ENCODE measurements around the gene APBB3. TPM values are rescaled to one million over a fixed set of nuclear protein-coding genes. Genes with fewer than 3 reads are reported as not detected.
"Not testable (repeated sequence)": the region's sequence is repeated elsewhere in the genome, so short reads cannot be mapped to it uniquely, and the experiment has no call there.

Gene APBB3
- total RNA-seq, 6 experiments from 2014 or later, result 9.6 to 24.3 (median 14.3) TPM

DNA sequence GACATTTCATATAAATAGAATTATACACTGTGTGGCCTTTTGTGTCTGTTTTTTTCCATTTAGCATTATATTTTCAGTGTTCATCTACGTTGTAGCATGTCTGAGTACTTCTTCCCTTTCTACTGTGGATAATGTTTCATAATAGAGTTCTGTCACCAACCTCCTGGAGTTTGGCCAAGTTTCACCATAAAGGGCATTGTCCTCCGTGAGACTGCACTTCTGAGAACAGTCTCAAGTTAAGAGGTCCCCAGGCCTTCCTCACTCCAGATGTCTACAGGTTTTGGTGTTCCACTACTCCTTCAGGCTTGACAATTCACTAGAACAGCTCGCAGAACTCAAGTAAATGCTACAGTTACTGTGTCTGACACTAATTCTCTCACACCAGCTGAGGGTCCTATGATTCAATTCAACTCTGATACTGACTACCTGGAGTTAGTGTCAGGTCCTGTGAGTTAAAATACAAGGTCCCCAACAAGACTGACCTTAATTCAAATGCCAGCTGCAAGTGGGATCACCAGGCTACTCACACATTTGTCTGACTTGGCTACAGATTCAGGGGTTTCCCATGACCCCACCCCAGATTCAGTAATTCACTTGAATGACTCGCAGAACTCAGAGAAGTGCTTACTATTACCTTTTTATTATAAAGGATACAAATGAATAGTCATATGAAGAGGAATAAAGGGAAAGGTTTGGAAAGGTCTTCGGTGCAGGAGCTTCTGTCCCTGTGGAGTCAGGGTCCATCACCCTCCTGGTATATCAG is 31.3 kb upstream of the APBB3 start:
- no peak for TF ChIP-seq CTCF (IDR thresholded peaks at IDR 0.05)
- TF ChIP-seq POLR2A (IDR thresholded peaks at IDR 0.05), result peak; percentile 23
- WGBS (ENCODE audit: insufficient coverage, low coverage, low lambda C conversion rate, missing lambda C conversion rate), result 24% methylated on average over 4 of the region's 5 CpGs
- ATAC-seq (peak; percentile 69 to 71 (median 70)), DNase-seq (peak in 1 of 3 donors; percentile 81)
- peak overlapping the region; percentile 81 to 98 (median 97) for H3K27ac ChIP-seq
- no peaks in the 10 kb centered on the region for H3K36me3 ChIP-seq
- H3K4me1 ChIP-seq, result peaks cover 0 to 35% (median 9%) of the 10 kb centered on the region in 4 donors
- H3K4me3 ChIP-seq, result peak overlapping the region in 2 of 3 donors; percentile 1 to 4
- H3K27me3 ChIP-seq, result no peaks in the 10 kb centered on the region
- intact Hi-C loops (cut with DNase I), result no loop called here
- H3K9me3 ChIP-seq, result no peaks in the 10 kb centered on the region

DNA sequence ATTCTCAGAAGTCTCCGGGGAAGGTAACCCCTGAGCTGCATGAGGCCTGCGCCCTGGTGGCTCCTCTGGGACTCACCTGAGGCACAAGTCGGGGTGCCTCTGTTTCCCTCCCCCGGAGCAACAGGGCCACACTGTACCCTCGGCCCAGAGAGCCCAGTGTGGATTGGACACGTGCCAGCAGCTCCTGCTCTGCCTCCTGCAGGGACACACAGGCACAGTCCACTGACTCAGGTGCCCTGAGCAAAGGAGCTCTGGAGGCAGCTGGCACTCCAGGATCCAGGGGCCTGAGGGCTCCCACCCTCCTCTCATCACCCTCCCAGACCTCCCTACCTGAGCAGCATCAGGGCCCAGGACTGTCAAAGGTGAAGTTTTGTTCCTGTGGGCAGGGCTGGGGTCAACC is 29.8 kb upstream of the APBB3 start:
- peak in 1 of 3 donors; percentile 59 for DNase-seq
- ATAC-seq, result no peak
- no peaks in the 10 kb centered on the region for H3K27me3 ChIP-seq
- no peak overlapping the region for H3K27ac ChIP-seq
- 40% methylated on average over 2 of the region's 6 CpGs for WGBS (ENCODE audit: insufficient coverage, low coverage, low lambda C conversion rate, missing lambda C conversion rate)
- H3K4me3 ChIP-seq, result no peak overlapping the region
- H3K4me1 ChIP-seq, result peaks cover 0 to 35% (median 9%) of the 10 kb centered on the region in 4 donors
- H3K36me3 ChIP-seq, result no peaks in the 10 kb centered on the region
- no peak for TF ChIP-seq POLR2A (IDR thresholded peaks at IDR 0.05)
- no peak for TF ChIP-seq CTCF (IDR thresholded peaks at IDR 0.05)
- intact Hi-C loops (cut with DNase I), result no loop called here
- H3K9me3 ChIP-seq, result no peaks in the 10 kb centered on the region

DNA sequence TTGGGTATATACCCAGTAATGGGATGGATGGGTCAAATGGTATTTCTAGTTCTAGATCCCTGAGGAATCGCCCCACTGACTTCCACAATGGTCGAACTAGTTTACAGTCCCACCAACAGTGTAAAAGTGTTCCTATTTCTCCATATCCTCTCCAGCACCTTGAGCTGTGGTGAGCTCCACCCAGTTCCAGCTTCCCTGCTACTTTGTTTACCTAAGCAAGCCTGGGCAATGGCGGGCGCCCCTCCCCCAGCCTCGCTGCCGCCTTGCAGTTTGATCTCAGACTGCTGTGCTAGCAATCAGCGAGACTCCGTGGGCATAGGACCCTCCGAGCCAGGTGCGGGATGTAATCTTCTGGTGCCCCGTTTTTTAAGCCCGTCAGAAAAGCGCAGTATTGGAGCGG is 28.7 kb upstream of the APBB3 start:
- DNase-seq; H3K4me3 ChIP-seq; H3K36me3 ChIP-seq; intact Hi-C loops (cut with DNase I); H3K9me3 ChIP-seq; ATAC-seq; H3K27ac ChIP-seq; H3K27me3 ChIP-seq: not testable (repeated sequence)
- 60% methylated on average over 2 of the region's 14 CpGs for WGBS (ENCODE audit: insufficient coverage, low coverage, low lambda C conversion rate, missing lambda C conversion rate)
- peaks cover 0 to 31% (median 9%) of the 10 kb centered on the region in 4 donors for H3K4me1 ChIP-seq

- H3K4me3 ChIP-seq, result no peak overlapping the region
- TF ChIP-seq POLR2A (IDR thresholded peaks at IDR 0.05) (no peak), CTCF (IDR thresholded peaks at IDR 0.05) (no peak)
- H3K9me3 ChIP-seq, result no peaks in the 10 kb centered on the region
- H3K36me3 ChIP-seq, result no peaks in the 10 kb centered on the region
- H3K27ac ChIP-seq, result no peak overlapping the region
- intact Hi-C loops (cut with DNase I), result no loop called here
- peaks cover 0 to 21% (median 9%) of the 10 kb centered on the region in 4 donors for H3K4me1 ChIP-seq
- 43% methylated on average over 2 of the region's 5 CpGs for WGBS (ENCODE audit: insufficient coverage, low coverage, low lambda C conversion rate, missing lambda C conversion rate)
- no peaks in the 10 kb centered on the region for H3K27me3 ChIP-seq
- DNase-seq (peak in 1 of 3 donors; percentile 41), ATAC-seq (no peak)
Measured at GRCh38 chr5:140591747-140592372, 27.5 kb upstream of the APBB3 start.

- Histone ChIP-seq H3K27ac (no peak overlapping the region), H3K4me1 (peaks cover 0 to 13% (median 7%) of the 10 kb centered on the region in 4 donors), H3K9me3 (no peaks in the 10 kb centered on the region), H3K27me3 (no peaks in the 10 kb centered on the region), H3K36me3 (no peaks in the 10 kb centered on the region), H3K4me3 (no peak overlapping the region)
- intact Hi-C loops (cut with DNase I), result no loop called here
- no CpG with 5 or more reads among the region's 7 CpGs for WGBS (ENCODE audit: insufficient coverage, low coverage, low lambda C conversion rate, missing lambda C conversion rate)
- DNase-seq (peak in 1 of 3 donors; percentile 43), ATAC-seq (no peak)
- TF ChIP-seq CTCF (IDR thresholded peaks at IDR 0.05) (no peak), POLR2A (IDR thresholded peaks at IDR 0.05) (no peak)
Measured at GRCh38 chr5:140590861-140591260, 26.5 kb upstream of the APBB3 start.
